ENCODE results near the gene ANKRD11.
"Not testable (repeated sequence)": the region's sequence is repeated elsewhere in the genome, so short reads cannot be mapped to it uniquely, and the experiment has no call there.

The ANKRD11 gene

DNA sequence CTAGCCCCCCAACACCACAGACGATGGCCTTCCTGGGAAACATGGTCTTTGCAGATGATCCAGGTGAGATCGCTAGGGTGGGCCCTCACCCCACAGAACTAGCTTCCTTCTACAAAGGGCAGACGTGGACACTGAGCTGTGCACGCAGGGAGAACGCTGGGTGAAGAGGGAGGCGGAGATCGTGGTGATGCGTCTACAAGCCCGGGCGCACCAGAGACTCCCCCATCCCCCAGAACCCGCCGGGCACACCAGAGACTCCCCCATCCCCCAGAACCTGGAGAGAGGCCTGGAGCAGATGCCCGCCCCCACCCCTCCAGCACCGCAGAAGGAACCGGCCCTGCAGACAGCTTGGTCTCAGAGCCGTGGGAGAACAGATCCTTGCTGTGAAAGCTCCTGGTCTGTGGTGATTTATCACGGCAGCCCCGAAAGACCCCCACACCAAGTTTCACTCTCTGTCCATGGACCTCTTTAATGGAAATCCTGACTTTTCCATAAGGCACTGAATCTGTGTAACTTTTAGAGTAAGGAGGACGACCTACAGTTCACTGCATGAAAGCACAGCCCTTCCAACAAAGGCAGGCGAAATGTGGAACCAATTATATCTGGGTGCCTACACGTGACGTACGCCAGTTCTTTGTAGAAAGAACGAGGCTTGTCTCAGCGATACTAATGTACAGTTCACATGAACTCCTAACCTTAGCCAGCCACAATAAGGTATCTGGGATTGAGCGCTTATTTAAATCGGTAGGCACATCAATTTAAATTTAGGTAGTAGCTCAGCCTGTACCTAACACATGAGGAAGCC is 88.5 kb downstream of the ANKRD11 start:
- DNase-seq: no peak

DNA sequence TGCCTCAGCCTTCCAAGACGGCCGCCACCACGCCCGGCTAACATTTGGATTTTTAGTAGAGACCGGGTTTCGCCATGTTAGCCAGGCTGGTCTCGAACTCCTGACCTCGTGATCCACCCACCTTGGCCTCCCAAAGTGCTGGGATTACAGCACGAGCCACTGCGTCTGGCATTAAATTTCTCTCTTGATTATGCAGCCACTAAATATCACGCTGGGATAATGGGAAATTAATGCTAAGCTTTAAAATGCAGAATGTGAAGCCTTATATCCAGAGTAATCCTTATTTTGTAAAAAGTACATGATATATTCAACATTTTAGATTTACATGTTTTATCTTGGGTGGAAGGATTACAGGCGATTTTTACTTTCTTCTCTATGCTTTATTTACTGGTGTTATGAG is 89.2 kb downstream of the ANKRD11 start:
- DNase-seq: no peak

DNA sequence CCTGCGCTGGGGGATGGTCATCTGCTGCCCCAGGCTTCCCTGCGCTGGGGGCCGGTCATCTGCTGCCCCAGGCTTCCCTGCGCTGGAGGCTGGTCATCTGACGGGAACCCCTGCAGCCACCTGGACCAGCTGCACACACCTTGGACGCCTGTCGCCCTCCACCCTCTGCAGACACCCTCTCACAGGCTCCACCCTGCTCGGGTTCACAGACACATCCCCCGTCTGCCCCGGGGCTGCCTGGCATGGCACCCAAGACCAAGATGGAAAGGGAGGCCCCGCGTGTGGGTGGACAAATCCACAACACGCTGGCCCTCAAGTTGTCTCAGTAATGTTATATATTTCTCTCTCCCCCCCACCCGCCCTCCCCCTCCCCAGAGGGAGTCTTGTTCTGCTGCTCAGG is 89.6 kb downstream of the ANKRD11 start:
- DNase-seq: no peak

DNA sequence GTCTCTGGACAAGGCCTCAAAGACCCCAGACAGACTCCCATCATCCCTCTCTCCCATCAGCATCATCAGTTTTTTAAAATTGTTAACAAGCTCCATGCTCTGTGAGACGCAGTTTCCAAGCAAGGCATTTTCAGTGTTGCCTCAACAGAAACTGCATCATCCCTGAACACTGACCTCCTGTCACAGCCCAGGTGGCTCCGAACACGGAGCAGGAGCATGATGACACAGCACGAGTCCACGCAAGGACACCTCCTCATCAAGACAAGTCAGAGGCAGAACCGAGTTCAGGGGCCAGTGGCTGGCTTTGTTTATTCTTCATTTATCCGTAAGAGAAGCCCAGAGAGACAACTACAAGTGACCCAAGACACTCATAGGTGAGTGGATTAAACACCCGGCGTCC is 91.4 kb downstream of the ANKRD11 start:
- no peak for DNase-seq

DNA sequence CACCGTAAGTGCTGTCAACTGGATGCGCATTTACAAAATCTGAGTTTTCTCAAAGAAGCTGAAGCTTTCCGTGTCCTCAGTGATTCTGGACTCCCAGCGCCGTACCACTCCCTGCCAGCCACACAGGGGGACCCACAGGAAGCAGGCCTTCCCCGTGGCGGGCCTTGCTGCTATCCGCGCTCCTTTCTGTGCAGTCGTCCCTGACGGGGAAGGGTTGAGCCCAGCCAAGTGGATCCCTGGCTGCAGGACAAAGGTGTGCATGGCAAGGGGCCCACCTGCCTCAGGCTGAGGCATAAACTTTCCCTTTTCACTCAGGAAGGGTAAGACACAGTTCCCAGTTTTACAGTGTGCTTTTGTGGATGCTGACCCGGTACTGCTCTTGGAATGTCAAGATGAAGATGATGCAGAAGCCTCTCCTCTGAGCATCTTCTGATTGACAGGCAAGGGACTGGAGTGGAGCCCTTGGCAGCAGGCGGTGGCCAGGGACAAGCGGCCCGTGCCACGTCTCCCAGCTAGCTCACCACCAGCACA is 93.0 kb downstream of the ANKRD11 start:
- DNase-seq: no peak

DNA sequence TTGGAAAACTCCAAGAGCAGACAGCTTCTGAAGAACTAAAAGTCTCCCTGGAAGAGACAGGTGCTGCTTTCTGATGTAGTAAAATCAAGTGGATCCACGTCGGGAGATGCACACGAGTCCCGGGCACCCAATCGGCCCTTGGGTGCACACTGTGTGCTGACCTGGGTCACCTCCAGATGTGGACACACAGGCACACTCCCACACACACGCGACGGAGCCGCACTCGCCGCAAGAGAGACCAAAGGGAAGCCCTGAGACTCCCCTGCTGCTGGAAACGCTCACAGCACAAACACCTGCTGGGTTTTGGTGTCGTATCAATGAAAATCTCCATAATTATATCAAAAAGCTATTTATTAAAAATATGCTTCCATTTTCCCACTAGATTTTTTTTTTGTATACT is 94.2 kb downstream of the ANKRD11 start:
- DNase-seq: no peak

DNA sequence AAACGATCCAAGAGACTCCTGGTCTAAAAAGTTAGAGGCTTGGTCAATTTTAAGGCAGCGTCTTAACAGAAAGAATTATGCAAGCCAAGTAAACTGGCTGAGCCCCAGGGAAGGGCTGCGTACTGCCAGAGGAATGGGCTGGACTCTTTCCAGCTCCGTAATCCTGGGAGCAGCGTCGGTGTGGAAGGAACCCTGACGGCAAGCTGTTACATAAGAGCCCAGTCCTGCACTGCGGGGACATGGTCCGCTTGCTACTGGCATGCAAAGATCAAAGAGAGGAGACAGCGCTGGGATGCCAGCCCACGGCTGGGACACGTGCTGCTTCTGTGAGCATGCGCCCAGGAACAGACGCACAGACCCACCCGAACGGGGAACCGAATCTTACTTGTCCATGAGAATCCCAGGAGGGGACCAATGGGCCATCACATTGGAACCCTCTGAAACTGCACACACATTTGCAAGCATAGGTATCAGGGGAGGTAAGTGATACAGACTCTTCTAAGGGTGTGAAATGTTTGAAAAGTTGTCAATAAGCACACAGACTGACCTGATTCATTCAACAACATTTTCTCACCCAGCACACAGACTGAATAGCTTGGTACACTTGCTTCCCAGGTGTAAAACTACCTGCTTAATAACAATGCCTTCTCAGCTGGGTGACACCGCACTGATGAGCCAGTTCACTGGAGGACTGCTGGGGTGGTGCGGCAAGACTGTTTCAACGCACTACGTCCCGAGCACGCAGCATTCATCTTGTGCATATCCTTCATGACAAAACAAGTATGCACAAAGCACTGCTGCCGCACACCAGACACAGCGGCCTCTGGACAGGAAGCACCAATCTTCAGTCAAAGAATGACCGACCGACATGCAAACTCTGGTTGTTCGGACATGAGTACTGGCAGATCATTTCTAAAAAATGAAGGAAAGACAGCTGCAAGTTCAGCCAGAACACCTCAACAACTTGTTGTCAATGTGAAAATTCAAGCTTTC is 94.9 kb downstream of the ANKRD11 start:
- DNase-seq: no peak

DNA sequence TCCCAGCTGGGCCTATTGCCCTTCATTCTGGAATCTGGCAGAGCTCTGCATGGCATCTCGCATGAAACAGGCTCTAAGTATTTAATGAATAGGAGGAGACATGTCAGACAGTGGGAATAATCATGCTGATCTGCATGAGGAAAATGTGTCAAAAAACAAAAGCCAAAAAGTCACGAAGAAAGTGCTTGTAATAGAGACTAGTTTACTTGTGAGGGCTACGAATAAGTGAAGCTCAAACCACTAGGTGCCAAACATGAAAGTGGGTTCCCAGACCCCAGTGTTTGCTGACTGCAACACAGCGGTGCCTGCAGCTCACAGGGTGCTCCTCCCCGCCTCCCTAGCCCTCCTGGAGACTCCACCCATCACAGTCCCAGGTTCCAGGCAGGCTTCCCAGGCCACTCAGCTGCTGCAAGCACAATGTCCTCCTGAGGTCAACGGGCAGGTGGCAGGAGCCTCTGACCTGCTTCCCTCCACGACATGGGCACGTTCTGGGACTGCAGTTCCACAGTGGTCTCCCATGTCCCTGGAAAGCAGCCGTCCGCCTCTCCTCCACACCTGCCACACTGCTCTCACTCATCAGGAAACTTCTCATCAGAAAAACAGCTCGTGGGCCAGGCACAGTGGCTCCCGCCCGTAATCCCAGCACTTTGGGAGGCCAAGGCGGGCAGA is 96.5 kb downstream of the ANKRD11 start:
- DNase-seq: no peak

DNA sequence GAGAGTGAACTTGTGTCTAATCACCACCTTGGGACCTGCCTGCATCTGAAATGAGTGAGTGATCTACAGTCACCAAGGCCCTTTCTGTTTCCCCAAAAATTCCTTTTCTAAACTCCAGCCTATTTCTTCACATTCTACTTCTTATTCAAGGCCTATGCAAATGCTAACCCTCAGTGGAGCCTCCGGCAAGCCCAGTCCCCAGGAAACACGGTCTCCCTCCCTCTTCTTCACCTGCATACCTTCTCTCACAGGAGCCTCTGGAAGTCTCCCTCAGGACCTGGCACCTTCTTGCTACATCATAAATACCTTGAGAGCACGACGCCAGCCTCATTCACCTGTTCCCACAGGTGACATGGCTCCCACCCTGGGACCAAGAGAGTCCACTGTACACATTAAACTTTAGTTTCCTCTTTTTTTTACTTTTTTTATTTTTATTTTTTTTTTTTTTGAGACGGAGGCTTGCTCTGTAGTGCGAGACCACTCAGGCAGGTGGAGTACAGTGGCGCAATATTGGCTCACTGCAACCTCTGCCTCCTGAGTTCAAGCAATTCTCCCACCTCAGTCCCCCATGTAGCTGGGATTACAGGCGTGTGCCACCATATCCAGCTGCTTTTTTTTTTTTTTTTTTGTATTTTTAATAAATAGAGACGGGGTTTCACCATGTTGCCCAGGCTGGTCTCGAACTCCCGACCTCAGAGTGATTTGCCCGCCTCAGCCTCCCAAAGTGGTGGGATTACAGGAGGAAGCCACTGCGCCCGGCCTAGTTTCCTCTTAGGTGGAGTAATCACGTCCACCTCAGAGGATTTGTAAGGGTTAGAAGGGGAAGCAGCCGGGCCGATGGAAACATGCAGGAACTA is 97.3 kb downstream of the ANKRD11 start:
- DNase-seq: peak; percentile 29

DNA sequence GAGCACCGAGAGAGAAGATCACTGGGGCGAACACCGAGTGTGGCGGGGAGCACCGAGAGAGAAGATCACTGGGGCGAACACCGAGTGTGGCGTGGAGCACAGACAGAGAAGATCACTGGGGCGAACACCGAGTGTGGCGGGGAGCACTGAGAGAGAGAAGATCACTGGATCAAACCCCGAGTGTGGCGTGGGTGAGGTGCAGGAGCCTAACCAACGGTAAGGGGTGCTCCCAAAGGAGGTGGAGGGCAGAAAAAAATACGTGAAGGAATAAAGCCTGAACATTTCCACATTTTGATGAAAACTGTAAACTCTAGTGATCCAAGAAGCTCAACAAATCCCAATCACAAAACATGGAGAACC is 100.2 kb downstream of the ANKRD11 start:
- DNase-seq: not testable (repeated sequence)

DNA sequence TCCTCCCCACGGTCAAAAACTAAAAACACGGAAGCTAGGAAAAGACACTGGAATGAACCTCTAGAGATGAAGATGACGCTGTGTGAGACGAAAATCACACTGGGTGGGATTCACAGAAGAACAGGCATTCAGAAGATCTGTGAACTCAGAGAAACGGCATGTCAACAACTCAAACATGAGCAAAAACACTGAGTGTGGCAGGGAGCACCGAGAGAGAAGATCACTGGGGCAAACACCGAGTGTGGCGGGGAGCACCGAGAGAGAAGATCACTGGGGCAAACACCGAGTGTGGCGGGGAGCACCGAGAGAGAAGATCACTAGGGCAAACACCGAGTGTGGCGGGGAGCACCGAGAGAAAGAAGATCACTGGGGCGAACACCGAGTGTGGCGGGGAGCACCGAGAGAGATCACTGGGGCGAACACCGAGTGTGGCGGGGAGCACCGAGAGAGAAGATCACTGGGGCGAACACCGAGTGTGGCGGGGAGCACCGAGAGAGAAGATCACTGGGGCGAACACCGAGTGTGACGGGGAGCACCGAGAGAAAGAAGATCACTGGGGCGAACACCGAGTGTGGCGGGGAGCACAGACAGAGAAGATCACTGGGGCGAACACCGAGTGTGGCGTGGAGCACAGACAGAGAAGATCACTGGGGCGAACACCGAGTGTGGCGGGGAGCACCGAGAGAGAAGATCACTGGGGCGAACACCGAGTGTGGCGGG is 100.7 kb downstream of the ANKRD11 start:
- DNase-seq: not testable (repeated sequence)

DNA sequence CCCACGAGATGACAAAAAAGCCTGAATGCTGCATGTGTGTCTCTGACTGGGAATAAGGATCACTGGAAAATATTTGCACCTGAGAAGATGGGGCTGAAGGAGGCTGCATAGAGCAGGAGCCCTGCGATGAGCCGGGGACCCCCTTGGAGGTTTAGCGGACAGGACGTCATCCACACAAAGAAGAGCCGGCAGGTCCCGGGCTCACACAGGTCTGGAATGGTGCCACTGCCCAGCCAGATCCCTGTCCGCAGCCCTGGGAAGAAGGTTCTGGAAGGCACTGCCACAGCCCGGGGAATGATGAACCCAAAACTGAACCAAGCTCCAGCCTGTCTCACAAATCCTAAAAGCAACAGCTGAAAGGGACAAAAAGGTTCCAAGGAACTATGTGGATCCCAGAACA is 101.8 kb downstream of the ANKRD11 start:
- no peak for DNase-seq

DNA sequence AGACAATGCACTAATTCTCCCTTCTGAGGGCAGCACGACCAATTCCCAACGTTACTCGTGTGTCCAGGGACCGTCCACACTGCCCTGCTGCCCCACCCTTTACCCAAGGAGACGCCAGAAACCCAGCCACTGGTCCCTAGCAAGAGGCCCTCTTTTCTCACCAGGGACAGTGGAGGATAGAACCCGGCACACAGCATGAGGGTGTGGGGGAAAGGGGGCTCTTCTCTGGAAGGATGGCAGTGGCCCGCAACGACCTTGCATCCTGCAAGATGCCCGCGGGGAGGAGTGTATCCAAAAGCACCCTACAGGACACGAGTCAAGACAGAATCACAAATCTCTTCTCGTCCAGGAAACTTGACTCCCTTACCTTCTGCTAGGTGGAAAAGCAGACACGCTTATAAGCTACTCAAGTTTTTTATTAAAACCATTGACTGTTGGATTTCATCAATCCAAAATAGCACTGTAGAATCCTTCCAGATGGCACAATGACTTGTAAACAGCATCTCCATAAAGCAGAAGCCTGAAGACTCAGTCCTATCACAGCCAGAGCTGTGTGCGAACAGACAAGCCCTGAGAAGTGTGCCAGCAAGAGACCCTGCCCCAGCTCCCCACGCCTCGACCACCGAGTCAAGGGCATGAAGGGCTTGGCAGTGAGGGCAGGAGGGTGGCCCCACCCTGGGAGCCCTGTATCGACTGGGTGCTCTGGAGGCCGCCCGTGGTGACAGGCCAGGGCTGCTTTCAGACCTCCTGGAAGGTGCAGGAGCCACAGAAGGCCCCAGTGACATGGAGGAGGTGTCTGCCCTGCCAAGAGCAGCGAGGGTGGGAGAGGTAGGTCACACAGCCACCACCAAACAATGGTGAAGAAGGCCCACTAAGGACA is 103.8 kb downstream of the ANKRD11 start:
- no peak for DNase-seq

DNA sequence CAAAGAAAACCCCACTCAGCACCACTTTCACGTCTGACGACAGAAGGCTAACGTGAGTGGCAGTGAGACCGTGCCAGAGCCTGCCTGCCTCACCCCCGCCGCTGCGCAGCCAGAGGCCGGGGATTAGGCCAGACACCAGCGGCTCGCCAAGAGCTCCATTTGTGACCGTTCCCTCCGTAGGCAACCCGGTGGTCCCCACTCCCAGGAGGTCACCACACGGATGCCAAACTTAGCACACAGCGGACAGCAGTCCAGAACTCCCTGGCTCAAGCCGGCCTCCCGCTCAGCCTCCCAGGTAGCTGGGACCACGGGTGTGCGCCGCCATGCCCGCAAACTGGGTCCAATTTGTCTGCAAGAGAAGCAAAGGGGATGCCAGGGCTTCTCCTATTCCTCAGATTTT is 104.6 kb downstream of the ANKRD11 start:
- DNase-seq: no peak

DNA sequence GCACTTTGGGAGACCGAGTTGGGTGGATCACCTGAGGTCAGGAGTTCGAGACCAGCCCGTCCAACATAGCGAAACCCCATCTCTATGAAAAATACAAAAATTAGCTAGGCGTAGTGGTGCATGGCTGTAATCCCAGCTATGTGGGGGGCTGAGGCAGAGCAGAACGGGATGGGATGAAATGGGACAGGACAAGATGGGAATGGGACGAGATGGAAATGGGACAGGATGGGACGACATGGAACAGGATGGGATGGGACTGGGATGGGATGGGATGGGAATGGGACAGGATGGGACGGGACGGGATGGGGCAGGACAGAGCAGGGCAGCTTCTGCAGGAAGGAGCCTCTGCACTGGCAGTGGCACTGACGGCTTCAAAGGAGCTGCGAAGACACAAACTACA is 106.1 kb downstream of the ANKRD11 start:
- no peak for DNase-seq

DNA sequence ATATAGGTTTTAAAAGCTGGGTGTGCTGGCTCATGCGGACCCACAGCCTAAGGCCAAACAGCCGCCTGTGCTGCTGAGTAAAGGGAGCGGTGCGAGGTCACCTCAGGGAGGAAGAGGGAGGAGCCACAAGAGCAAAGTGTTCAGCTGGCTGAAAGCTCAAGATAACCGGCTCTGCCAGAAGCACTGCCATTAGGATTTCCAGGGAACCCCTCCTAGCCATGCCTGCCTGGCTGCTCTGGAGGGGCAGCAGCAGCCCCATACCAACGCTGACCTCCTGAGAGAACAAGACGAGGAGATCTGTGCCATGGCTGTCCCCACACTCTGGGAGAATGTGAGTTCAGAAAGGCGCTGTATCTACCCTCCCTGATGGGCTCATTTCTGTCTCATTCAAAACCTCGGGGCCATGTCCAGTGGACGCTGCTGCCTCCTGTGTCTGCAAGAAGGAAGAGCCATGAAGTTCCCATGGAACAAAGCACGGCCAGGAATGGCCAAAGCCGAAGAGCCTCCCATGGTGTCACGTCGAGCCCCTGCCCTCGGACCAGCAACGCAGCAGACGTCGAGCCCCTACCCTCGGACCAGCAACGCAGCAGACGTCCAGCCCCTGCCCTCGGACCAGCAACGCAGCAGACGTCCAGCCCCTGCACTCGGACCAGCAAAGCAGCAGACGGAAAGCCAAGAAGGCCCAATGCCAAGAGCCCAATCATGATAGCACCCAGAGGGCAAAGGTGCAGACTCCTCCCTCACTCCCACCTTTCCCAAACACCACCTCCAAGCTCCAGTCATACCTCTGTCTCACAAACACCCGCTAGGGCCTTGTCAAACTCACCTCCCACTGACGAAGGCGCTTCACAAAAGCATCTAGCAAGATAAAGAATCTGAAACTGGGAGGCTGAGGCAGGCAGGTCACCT is 107.0 kb downstream of the ANKRD11 start:
- no peak for DNase-seq

DNA sequence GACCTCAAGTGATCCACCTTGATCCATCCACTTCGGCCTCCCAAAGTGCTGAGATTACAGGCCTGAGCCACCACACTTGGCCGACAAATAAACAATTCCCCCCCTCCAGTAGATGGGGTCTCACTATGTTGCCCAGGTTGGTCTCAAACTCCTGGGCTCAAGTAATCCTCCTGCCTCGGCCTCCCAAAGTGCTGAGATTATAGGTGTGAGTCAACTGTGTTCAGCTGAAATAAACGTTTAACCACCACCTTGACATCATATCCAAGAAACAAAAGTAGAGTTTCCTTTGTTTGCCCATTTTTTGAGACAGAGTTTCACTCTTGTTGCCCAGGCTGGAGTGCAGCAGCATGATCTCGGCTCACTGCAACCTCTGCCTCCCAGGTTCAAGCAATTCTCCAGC is 107.8 kb downstream of the ANKRD11 start:
- DNase-seq: not testable (repeated sequence)

DNA sequence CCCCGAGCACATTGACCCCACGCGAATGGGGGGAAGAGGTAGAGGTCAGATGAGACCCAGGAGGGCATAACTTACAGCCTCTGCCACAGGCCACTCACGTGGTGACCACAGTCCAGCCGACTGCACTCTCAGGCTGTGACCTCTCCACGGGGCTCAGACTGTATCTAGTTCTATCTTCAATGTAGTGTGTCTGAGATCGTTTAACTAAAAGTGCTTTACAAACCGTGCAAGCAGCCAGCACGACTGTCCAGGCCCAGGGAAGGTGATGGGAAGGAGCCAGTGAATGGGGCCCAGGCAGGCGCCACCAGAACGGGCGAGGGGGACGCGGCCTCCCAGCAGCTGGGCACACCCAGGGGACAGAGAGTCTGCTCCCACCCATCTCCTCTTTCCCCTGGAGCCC is 108.6 kb downstream of the ANKRD11 start:
- no peak for DNase-seq

DNA sequence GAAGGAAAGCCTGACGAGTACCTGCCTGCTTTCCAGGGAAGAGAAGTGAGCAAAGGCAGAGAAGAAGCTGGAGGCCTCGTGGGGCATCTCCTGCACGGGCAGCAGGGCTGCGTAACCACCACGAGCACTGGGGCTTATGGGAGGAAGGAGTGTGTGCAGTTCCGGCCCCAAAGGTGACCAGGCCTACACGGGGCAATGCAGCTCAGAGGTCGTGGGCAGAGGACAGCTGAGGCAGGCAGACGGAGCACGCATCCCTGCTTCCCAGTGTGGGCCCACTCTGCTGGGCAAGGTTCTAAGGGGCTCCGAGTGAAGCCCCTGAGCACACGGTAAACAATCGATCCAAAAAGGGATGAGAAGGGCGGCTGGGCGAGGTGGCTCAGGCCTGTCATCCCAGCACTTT is 109.7 kb downstream of the ANKRD11 start:
- DNase-seq: no peak
